Measurements from ENCODE around the gene SFXN3. TPM values are rescaled to one million over a fixed set of nuclear protein-coding genes. Genes with fewer than 3 reads are reported as not detected.

SFXN3 gene
- total RNA-seq, 1 donor from 2014 or later = 101 TPM

GRCh38 chr10:101000915-101001658, 29.9 kb upstream of the SFXN3 start:
- Mint-ChIP-seq H3K9me3 (ENCODE audit: low read depth) (no peaks in the 10 kb centered on the region), H3K27ac (ENCODE audit: unreplicated experiment) (peak overlapping the region; percentile 94), H3K27me3 (ENCODE audit: low read depth) (no peaks in the 10 kb centered on the region), H3K36me3 (ENCODE audit: low read depth) (peaks cover 5% of the 10 kb centered on the region), H3K4me3 (ENCODE audit: unreplicated experiment) (peak overlapping the region; percentile 95), H3K4me1 (ENCODE audit: low read depth) (peaks cover 39% of the 10 kb centered on the region)
- TF ChIP-seq, protein P1, sequence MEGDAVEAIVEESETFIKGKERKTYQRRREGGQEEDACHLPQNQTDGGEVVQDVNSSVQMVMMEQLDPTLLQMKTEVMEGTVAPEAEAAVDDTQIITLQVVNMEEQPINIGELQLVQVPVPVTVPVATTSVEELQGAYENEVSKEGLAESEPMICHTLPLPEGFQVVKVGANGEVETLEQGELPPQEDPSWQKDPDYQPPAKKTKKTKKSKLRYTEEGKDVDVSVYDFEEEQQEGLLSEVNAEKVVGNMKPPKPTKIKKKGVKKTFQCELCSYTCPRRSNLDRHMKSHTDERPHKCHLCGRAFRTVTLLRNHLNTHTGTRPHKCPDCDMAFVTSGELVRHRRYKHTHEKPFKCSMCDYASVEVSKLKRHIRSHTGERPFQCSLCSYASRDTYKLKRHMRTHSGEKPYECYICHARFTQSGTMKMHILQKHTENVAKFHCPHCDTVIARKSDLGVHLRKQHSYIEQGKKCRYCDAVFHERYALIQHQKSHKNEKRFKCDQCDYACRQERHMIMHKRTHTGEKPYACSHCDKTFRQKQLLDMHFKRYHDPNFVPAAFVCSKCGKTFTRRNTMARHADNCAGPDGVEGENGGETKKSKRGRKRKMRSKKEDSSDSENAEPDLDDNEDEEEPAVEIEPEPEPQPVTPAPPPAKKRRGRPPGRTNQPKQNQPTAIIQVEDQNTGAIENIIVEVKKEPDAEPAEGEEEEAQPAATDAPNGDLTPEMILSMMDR (IDR thresholded peaks at IDR 0.05) = no peak
- DNase-seq (ENCODE audit: low spot score) = peak; percentile 90

DNA sequence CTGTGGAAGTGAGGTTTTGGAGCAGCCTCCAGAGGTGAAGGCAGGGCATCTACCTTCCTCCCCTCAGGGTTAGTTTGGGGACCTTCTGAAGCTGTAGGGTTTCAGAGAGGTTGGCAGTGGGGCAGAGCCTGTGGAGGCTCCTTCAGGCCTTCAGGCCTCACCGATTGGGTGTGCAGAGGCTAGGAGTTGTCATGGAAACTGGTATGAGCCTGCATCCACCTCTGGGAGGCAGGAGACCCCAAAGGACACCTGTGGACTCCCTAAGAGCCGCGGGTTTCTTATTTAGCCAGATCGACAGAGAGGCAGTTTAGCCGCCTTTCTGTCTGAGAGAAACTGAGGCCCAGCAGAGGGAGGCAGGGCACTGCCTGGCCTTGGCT, 29.4 kb upstream of the SFXN3 start:
- peak overlapping the region; percentile 94 for H3K27ac Mint-ChIP-seq (ENCODE audit: unreplicated experiment)
- H3K4me1 Mint-ChIP-seq (ENCODE audit: low read depth) = peaks cover 34% of the 10 kb centered on the region
- no peak for DNase-seq (ENCODE audit: low spot score)
- peaks cover 8% of the 10 kb centered on the region for H3K36me3 Mint-ChIP-seq (ENCODE audit: low read depth)
- TF ChIP-seq, protein P1 (IDR thresholded peaks at IDR 0.05) = no peak
- H3K4me3 Mint-ChIP-seq (ENCODE audit: unreplicated experiment) = peak overlapping the region; percentile 95
- no peaks in the 10 kb centered on the region for H3K27me3 Mint-ChIP-seq (ENCODE audit: low read depth)
- no peaks in the 10 kb centered on the region for H3K9me3 Mint-ChIP-seq (ENCODE audit: low read depth)

DNA sequence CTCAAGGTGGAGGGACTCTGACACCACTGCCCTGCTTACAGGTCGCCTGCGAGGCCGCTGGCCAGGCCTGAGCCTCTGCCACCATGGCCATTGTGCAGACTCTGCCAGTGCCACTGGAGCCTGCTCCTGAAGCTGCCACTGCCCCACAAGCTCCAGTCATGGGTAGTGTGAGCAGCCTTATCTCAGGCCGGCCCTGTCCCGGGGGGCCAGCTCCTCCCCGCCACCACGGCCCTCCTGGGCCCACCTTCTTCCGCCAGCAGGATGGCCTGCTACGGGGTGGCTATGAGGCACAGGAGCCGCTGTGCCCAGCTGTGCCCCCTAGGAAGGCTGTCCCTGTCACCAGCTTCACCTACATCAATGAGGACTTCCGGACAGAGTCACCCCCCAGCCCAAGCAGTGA, 28.6 kb upstream of the SFXN3 start:
- peaks cover 8% of the 10 kb centered on the region for H3K36me3 Mint-ChIP-seq (ENCODE audit: low read depth)
- TF ChIP-seq, protein P1 (IDR thresholded peaks at IDR 0.05) = no peak
- peak; percentile 92 for DNase-seq (ENCODE audit: low spot score)
- H3K4me1 Mint-ChIP-seq (ENCODE audit: low read depth) = peaks cover 33% of the 10 kb centered on the region
- peak overlapping the region; percentile 94 for H3K27ac Mint-ChIP-seq (ENCODE audit: unreplicated experiment)
- no peaks in the 10 kb centered on the region for H3K9me3 Mint-ChIP-seq (ENCODE audit: low read depth)
- no peaks in the 10 kb centered on the region for H3K27me3 Mint-ChIP-seq (ENCODE audit: low read depth)
- H3K4me3 Mint-ChIP-seq (ENCODE audit: unreplicated experiment) = no peak overlapping the region

- peaks cover 8% of the 10 kb centered on the region for H3K36me3 Mint-ChIP-seq (ENCODE audit: low read depth)
- DNase-seq (ENCODE audit: low spot score) = peak; percentile 84
- H3K27ac Mint-ChIP-seq (ENCODE audit: unreplicated experiment) = no peak overlapping the region
These were observed 27.3 kb upstream of the SFXN3 start for GRCh38 chr10:101003639-101004206.

GRCh38 chr10:101005361-101005760, 25.7 kb upstream of the SFXN3 start:
- Mint-ChIP-seq H3K9me3 (ENCODE audit: low read depth) (no peaks in the 10 kb centered on the region), H3K27me3 (ENCODE audit: low read depth) (no peaks in the 10 kb centered on the region), H3K36me3 (ENCODE audit: low read depth) (peaks cover 8% of the 10 kb centered on the region), H3K4me1 (ENCODE audit: low read depth) (peaks cover 29% of the 10 kb centered on the region), H3K4me3 (ENCODE audit: unreplicated experiment) (no peak overlapping the region), H3K27ac (ENCODE audit: unreplicated experiment) (no peak overlapping the region)
- TF ChIP-seq, protein P1 (IDR thresholded peaks at IDR 0.05) = no peak
- peak; percentile 84 for DNase-seq (ENCODE audit: low spot score)

More at GRCh38 chr10:101003639-101004206, 27.3 kb upstream of the SFXN3 start:
- TF ChIP-seq, protein P1 (IDR thresholded peaks at IDR 0.05) = no peak
- H3K4me1 Mint-ChIP-seq (ENCODE audit: low read depth) = peaks cover 31% of the 10 kb centered on the region
- no peak overlapping the region for H3K4me3 Mint-ChIP-seq (ENCODE audit: unreplicated experiment)
- H3K9me3 Mint-ChIP-seq (ENCODE audit: low read depth) = no peaks in the 10 kb centered on the region
- H3K27me3 Mint-ChIP-seq (ENCODE audit: low read depth) = no peaks in the 10 kb centered on the region
